NCI-H1694 treated with DMSO at 0.1 percent for 48 hours (cell line): Measurements from ENCODE around the gene CYFIP1.
"Not testable (repeated sequence)": the region's sequence is repeated elsewhere in the genome, so short reads cannot be mapped to it uniquely, and the experiment has no call there.

ENCODE experiments used
- DNase-seq: peaks from one replicate; lab custom pipeline; 2025; lab: John Stamatoyannopoulos, UW

CYFIP1 gene

DNA sequence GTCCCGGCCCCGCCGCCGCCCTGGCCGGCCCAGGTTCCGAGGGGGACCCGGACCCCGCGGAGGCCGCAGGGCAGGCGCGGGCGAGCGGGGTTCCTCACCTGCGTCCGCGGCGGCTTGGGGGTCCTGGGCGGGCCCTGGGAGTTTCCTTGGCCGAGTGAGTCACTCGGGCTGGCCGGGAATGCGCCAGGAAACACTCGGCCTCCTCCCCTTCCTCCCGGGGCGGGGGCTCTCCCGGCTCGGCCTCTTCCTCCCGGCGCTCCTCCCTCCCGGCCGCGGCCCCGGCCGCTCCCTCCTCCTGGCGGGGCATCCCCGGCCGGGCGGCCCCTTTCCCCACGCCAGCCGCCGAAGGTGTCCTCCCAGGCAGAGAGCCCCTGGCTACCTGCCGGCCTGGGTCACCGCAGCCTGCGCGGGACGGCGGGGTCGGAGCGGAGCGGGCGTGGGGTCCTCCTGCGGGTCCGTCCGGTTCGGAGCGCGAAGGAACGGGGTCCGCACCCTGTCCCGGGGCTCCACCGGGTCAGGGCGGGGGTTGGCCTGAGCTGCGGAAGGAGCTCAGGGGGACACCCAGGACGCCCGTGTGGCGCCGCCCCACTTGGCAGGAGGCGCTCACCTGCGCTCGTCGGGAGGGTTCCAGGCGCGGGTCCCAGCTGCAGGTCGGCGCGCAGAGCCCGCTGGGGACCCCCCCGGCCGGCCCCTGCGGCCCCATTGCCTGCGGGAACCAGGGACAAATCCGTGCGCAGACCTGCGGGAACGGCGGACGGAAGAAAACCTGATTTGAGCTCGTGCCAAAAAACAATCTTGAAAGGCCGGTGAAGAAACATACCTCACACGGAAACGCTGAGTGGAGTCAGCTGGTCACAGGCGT is at the start of gene CYFIP1:
CYFIP1 (minus strand) TSS at position 180 of the 862 bp plus-strand sequence. CDS start 33,083 bp downstream, outside the sequence.
- no peak for DNase-seq

DNA sequence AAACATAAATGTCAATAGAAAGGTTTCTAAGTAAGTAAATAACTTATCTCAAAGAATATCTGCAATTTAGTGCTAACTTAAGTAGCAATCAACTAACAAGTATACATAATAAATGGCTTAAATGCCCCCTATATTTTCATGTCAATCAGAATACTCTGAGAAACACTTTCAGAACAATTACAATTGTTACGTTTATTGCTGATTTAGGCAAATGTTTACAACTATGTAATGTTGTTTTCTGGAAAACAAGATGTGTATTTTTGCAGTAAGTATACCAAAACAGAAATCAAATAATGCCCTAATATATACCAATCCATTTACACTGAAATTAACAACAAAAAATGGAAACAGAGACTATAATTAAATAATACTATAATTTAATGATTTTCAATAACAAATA is 46.0 kb upstream of the CYFIP1 start:
- no peak for DNase-seq

DNA sequence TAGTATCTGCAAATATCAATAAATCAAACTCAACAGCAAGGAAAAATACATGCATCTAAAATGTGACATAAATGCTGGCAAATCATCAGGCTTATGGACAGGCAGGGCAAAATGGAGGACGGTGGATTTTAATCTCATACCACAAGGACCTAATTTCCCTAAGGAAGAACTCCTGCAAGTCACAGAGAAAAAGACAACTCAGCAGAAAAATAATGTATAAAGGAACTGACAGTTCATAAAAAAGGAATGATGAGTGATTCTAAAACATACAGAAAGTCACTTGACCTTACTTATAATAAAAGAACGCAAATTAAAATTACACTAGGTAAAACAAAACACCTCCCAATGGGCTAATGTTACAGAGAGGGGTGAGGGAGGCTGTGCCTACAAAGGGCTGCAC is 42.0 kb upstream of the CYFIP1 start:
- no peak for DNase-seq

DNA sequence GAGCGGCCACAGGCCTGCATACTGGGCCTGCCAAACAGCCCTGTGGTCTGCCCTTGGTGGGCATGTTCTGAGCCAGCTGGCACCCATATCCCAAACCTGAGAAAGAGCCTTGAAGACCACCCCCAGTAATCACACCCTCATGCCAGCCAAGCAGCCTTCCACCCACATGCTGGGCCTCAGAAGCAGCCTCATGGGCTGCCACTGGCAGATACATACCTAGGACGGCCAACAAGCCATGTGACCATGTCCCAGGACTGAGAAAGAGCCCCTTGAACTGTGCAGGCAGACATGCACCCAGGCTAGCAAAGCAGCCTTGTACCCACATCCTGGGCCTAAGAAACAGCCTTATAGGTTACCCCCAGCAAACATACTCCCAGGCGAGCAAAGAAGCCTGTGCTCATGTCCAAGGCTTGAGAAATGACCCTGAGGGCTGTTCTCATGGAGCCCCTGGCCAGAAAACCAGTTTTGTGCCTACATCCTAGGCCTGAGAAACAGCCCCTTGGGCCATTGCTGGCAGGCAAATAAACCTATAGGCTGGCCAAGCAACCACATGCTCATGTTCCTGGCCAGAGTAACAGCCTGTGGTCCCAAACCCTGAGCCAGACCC is 34.3 kb upstream of the CYFIP1 start:
- DNase-seq: no peak

DNA sequence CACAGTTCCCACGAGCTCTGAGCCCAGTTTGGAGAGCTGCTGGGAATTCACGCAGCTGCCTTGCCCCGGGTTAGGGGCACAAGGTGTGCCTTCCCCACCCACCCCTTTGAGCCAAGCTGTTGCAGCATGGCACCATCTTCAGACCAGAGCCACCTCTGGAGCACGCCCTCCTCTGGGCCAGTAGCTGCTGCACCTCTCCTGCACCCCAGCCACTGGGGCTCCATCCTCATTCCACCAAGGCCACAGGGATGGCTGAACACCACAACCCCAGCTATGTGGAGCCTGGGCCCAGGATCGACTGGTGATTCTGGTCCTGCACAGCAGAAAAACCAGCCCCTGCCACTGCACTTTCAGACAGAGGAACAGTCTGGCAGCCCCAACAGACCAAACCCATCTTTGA is 33.5 kb upstream of the CYFIP1 start:
- no peak for DNase-seq

DNA sequence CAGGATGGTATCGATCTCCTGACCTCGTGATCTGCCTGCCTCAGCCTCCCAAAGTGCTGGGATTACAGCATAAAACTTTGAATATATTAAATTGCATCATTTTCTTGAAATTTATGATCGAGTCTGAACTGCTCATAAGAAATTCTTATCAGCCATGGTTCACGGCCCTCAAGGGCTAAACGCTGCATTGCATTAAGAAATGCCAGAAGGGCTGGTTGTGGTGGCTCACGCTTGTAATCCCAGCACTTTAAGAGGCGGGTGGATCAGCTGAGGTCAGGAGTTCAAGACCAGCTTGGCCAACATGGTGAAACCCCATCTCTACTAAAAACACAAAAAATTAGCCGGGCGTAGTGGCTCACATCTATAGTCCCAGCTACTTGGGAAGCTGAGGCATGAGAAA is 32.4 kb upstream of the CYFIP1 start:
- not testable (repeated sequence) for DNase-seq

DNA sequence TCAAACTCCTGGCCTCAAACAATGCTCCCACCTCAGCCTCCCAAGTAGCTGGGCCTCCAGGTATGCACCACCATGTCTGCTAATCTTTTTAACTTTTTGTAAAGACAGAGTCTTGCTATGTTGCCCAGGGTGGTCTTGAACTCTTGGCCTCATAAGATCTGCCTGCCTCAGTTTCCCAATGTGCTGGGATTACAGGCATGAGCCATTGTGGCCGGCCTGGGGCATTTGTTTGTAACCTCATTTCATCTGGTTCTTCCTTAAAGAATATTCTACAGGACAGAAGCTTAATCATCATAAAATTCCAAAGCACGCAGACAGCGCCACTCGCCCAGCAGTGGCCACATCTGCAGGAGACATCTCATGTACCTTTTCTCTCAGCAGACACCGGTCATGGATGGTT is 23.6 kb upstream of the CYFIP1 start:
- DNase-seq: no peak

DNA sequence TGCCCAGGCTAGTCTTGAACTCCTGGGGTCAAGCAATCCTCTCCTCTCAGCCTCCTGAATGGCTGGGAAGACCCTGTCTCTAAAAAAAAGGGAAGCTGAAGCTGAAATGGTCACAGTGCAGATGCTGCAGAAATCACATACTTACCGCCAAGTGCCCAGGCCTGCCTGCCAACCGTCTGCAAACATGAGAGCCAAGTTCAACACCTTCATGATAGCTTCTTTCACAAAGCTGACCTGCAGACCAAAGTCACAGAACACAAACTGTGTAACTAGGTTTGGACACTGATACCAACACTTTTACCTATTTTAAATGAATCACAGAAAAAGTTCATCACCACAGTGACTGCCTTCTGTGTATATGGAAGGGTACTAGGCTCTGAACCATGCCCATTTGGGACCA is 22.8 kb upstream of the CYFIP1 start:
- DNase-seq: no peak

DNA sequence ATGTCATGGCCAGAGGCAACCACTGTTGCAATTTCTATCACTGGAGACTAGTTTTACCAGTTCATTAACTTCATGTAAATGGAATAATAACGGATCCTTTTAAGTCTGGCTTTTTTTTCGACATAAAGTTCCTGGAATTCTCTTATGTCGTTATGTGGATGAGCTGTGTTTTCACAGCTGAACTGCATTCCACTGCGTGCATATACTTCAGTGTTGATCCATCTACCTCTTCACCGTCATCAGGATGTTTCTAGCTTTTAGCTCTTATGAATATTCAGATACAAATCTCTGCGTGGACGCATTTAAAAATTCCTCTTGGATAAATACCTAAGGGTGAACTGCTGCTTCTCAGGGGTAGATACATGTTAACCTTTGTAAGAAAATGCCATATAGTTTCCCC is 15.6 kb upstream of the CYFIP1 start:
- no peak for DNase-seq

DNA sequence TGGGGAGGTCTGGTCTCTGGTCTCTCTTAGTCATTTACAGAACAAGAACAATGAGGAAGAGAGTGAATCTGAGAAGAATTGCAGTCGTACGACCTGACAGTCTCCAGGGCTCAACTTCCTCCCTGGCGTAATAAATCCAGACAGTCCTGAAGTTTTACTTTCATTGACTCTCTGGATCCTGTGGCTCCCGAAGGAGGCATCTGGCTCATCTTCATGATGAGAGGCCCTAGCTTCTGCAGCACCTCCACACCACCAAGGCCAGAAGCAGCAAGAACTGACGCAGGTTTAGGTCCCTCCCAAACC is 11.8 kb upstream of the CYFIP1 start:
- DNase-seq: no peak

DNA sequence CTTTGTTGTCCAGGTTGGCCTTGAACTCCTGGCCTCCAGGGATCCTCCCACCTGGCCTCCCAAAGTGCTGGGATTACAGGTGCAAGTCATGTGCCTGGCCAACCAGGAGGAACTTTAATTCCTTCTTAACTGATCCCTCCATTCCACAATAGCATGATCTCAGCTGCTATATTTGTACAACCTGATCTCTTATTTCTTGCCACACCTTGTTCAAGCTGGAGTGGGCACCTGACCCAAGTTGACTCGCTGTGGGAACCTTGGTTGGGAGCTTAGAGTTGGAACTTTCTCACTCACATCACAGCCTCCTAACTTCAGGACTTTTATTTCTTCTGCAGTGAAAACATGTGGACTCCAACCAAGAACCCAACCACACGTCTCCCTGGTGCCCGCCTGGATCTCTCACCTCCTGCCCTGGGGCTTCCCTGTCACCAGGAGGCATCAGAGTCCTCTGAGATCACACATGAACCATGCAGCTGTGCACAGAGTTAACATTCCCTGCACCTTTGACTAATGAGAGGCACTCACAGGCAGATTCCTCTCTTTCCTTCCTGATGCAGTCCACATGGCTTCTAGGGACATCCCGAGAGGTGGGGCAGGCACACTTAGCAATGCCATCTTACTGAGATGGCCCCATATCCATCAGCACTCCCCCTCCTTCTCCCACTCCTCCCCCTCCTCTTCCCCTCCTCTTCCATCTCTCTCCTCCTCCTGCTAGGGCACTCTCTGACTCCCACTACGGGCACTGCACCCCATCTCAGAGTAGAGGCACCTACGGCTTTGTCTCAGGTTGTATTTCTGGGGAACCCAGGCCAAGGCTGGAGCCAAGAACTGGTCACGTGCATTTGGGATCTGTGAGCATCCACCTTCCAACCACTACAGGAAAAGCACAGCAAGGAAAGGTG is 9.7 kb upstream of the CYFIP1 start:
- DNase-seq: no peak

DNA sequence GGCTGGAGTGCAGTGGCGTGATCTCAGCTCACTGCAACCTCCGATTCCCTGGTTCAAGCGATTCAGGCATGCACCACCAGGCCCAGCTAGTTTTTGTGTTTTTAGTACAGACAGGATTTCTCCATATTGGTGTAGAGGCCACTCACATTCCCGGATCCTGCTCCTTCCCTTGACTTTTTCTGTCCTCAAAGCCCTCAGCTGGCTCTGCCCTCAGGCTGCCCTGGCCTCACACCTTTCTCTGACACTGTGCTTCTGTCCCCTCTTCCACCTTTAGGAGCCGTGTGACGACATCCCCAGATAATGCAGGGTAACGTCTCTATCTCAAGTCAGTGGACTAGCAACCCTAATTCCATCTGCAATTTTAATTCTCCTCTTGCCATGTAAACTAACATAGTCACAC is 8.6 kb upstream of the CYFIP1 start:
- no peak for DNase-seq

DNA sequence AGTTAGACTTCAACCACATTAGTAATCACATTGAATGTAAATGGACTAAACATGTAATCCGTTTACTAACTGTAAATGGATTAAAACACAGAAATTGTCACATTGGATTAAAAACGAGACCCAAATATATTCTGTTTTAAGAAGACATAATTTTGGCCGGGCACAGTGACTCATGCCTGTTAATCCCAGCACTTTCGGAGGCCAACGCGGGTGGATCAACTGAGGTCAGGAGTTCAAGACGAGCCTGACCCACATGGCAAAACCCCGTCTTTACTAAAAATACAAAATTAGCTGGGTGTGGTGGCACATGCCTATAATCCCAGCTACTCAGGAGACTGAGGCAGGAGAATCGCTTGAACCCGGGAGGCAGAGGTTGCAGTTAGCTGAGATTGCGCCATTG is 1.8 kb upstream of the CYFIP1 start:
- not testable (repeated sequence) for DNase-seq

DNA sequence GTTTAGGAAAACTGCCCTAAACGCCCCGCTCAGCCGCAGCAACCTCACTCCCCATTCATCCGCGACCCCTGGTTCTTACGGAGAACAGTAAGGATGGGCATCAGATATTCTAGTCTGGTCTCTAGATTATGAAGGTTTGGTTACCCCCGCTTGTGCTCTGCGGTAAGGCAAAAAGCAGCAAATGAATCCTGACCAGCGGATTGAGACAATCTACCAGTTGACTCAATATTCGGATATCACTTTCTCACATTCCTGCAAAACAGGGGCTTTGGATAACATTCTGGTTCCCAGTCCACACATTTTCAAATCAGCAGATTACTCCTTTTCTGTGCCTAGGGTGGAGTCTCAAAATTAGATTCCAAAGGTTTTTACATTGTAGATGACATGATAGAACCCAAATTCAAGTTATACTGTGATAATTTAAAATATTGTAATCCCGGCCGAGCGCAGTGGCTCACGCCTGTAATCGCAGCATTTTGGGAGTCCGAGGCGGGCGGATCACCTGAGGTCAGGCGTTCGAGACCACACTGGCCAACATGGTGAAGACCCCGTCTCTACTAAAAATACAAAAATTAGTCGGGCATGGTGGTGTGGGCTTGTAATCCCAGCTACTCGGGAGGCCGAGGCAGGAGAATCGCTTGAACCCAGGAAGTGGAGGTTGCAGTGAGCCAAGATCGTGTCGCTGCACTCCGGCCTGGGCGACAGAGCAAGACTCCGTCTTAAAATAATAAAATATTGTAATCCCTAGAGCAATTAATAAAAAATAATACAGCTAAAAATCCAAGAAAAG is 1.1 kb upstream of the CYFIP1 start:
- DNase-seq: no peak

DNA sequence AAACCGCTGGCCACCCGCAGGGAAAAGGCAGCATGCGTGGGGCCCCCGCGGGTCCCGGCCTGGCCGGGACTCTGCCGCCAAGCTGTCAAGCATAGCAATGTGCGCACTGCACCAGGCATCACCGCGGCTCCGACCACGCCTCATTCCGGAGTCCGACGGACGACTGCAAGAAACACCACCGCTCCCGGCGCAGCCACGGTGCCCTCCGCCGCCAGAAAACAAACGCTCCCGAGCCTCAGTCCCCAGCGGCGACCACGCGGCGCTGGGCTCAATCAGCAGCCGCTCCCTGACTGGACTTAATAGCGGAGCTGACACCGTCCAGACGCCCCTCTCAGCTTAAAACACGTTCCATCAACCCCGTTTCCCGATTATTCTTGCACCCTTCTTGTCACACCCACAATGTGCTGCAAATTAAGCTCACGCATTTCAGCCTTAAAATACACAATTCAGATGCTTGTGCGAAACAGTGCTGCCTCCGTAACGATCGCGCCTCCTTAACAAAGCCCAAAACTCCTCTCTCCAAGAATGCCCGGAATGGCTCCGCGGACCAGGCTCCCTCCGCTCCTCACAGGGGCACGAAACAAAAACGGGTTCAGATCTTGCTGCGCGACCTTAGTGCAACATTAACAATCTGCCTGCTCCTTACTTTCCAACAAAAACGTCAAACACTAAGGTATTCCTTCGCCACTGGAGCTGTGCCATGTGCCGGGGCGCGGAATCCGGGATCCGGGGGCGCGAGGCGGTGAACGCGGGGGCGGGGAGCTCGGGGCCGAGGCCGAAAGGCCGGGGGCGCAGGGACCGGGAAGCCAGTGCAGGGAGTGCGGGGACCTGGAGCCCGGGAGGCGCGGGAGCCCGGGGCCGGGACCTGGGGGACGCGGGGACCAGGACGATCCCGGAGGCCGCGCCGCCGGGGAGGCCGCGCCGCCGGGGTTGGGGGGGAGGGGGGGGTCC is 655 bp downstream of the CYFIP1 start:
- no peak for DNase-seq

DNA sequence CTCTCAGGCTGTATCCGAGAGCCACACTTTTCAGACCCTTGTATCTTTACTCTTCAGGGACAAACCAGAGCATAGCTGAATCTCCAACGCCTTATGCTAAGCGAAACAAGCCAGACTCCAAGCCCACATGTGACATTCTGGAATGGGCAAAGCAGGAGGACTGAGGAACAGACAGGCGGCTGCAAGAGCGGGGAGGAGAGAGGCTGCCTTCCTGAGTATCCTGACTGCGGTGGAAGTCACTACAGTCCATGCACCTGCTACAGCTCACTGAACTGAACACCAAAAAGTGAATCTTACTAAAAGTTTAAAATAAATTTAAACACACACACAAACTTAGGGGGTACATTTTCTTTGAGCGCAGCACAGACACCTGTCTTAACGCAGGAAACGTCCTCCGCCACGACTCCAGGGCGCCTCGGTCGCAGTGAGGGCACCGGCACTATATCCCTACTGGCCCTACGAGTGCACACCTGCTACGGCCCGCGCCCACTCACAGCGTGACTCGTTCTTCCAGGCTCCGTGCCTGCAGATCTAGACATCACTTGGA is 1.4 kb downstream of the CYFIP1 start:
- no peak for DNase-seq

DNA sequence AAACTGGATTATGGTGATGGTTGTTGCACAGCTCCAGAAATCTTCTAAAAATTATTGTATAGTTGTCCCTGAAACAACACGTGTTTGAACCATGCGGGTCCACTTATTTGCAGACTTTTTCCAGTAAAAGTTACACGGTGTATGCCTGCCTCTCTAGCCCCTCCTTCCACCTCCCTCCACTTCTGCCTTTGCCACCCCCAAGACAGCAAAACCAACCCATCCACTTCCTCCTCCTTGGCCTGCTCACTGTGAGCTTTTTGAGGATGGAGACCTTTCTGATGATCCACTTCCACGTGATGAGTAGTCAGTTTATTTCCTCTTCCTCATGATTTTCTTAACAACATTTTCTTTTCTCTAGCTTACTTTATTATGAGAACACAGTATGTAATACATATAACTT is 5.4 kb downstream of the CYFIP1 start:
- no peak for DNase-seq

DNA sequence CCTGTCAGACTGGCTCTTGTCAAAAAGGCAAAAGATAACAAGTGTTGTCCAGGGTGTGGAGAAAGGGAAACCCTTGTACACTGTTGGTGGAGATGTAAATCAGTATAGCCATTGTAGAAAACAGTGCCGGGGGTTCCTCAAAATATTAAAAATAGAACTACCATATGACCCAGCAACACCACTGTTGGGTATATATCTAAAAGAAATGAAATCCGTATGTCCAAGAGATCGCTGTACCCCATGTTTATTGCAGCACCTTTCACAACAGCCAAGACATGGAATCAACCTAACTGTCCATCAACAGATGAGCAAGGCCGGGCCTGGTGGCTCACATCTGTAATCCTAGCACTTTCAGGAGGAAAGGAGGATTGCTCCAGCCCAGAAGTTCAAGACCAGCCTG is 6.2 kb downstream of the CYFIP1 start:
- no peak for DNase-seq

DNA sequence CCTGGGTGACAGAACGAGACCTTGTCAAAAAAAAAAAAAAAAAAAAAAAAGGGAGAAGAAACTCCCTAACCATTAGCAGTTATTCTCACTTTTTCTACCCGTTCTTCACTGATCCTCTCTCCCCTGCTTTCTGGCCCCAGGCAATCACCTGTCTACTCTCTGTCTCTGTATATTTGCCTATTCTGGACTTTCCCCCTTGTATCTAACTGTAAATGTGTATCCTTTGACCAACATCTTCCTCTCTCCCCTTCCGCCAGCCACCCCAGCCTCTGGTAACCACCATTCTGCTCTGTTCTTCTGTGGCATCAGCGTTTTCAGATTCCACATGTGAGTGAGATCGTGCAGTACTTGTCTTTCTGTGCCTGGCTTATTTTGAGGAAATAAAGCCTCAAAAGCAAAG is 6.9 kb downstream of the CYFIP1 start:
- DNase-seq: no peak

DNA sequence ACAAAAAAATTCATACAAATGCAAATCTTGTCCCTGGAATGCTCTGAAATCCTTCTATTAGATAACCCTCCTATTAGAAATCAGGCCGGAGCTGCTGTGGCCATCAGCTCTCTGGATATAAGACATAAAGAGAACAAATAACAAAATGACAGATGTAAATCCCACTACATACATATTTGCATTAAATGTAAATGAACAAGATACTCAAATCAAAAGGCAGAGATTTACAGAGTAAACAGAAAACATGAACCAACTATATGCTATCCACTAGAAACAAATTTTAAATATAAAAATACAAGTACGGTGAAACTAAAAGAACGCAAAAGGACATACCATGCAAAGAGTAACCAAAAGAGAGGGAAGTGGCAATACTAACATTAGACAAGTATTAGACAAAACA is 10.7 kb downstream of the CYFIP1 start:
- no peak for DNase-seq

DNA sequence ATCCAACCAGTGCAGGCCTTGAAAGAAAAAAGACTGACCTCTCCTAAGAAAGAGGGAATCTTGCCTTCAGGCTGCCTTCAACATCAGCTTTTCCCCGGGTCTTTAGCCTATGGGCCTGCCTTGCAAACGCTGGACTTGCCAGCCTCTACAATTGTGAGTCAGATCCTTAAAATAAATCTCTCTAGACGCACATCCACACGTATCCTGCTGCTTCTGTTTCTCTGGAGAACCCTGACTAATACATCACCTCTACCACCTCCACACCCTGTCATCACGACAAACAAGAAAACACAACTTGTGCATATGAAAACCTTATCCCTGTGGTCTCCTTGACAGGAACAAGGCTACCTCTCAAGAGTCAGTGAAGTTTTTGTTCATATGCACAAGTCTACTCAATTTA is 11.8 kb downstream of the CYFIP1 start:
- no peak for DNase-seq
